Cardiac muscle cell (in vitro differentiated cells and primary cell): ENCODE measurements around the gene DUSP7. TPM values are rescaled to one million over a fixed set of nuclear protein-coding genes. Genes with fewer than 3 reads are reported as not detected.
A peak's percentile ranks its signal among the peaks of the same experiment; 100 is the strongest.

ENCODE experiments used
- DNase-seq, 2 donors: peaks; one replicate each; pipeline versions ENCODE4 v3.0.0 to v3.0.0-alpha.2; 2010 to 2017; ENCODE audit warnings: low read depth in 1 of 2, low spot score in 1 of 2
- H3K27ac ChIP-seq: fragments of 200-600 bp; sonication (generic); 2 replicates; pipeline ENCODE4 v1.5.1; 2016
- H3K27me3 ChIP-seq: fragments of 200-600 bp; sonication (generic); 2 replicates; pipeline ENCODE4 v1.6.0; 2016; ENCODE audit warnings: control low read depth
- H3K36me3 ChIP-seq: fragments of 200-600 bp; sonication (generic); 2 replicates; pipeline ENCODE4 v1.5.1; 2016; ENCODE audit warnings: control low read depth
- H3K4me1 ChIP-seq: fragments of 200-600 bp; sonication (generic); 2 replicates; pipeline ENCODE4 v1.8.1; 2017; ENCODE audit warnings: low read depth, mild to moderate bottlenecking, mixed run types
- H3K4me3 ChIP-seq: fragments of 200-600 bp; sonication (generic); 2 replicates; pipeline ENCODE4 v1.5.1; 2016; ENCODE audit warnings: mild to moderate bottlenecking
- H3K9me3 ChIP-seq: fragments of 200-600 bp; sonication (generic); 2 replicates; pipeline ENCODE4 v1.5.1; 2017; ENCODE audit warnings: low read depth, mild to moderate bottlenecking, control low read depth
- CTCF ChIP-seq: IDR thresholded peaks from 2 replicates; pipeline ENCODE4 v1.5.1; 2012; ENCODE audit warnings: low read depth, mild to moderate bottlenecking, low read length
- polyA plus RNA-seq: library from polyadenylated mRNA; unstranded; fragments of >200 nt; fragmentation: Nextera tagmentation; extraction: Ambion mirVana; gene quantifications from 2 replicates; pipeline ENCODE4 v1.2.1, GENCODE V29; 2016
- total RNA-seq: library from RNA; depleted of rRNA; stranded (reverse); fragments of >200 nt; gene quantifications from 2 replicates; pipeline ENCODE4 v1.2.3, GENCODE V29; 2016

The DUSP7 gene
- total and polyA plus RNA-seq, 2 experiments from 2014 or later = 7.1 to 39.5 TPM

GRCh38 chr3:52079958-52080357, 23.6 kb upstream of the DUSP7 start:
- Histone ChIP-seq H3K9me3 (no peaks in the 10 kb centered on the region), H3K4me1 (peaks cover 13% of the 10 kb centered on the region), H3K36me3 (no peaks in the 10 kb centered on the region), H3K27me3 (no peaks in the 10 kb centered on the region), H3K27ac (no peak overlapping the region), H3K4me3 (no peak overlapping the region)
- DNase-seq = no peak
- no peak for TF ChIP-seq CTCF

- Histone ChIP-seq H3K27ac (no peak overlapping the region), H3K9me3 (no peaks in the 10 kb centered on the region), H3K27me3 (no peaks in the 10 kb centered on the region), H3K36me3 (no peaks in the 10 kb centered on the region), H3K4me3 (no peak overlapping the region), H3K4me1 (peaks cover 13% of the 10 kb centered on the region)
- no peak for TF ChIP-seq CTCF
- no peak for DNase-seq
Observed at GRCh38 chr3:52078781-52079560, 22.6 kb upstream of the DUSP7 start.

GRCh38 chr3:52077925-52078324, 21.6 kb upstream of the DUSP7 start:
- DNase-seq = no peak
- Histone ChIP-seq H3K4me3 (no peak overlapping the region), H3K36me3 (no peaks in the 10 kb centered on the region), H3K4me1 (peaks cover 13% of the 10 kb centered on the region), H3K27ac (peak overlapping the region; percentile 66), H3K9me3 (no peaks in the 10 kb centered on the region), H3K27me3 (no peaks in the 10 kb centered on the region)
- no peak for TF ChIP-seq CTCF

GRCh38 chr3:52076896-52077780, 20.8 kb upstream of the DUSP7 start:
- Histone ChIP-seq H3K27me3 (no peaks in the 10 kb centered on the region), H3K27ac (peak overlapping the region; percentile 66)
- no peak for TF ChIP-seq CTCF

GRCh38 chr3:52073490-52073889, 17.1 kb upstream of the DUSP7 start:
- H3K36me3 ChIP-seq = no peaks in the 10 kb centered on the region
- no peak overlapping the region for H3K4me3 ChIP-seq
- H3K4me1 ChIP-seq = peaks cover 26% of the 10 kb centered on the region
- H3K9me3 ChIP-seq = no peaks in the 10 kb centered on the region
- H3K27ac ChIP-seq = no peak overlapping the region
- no peaks in the 10 kb centered on the region for H3K27me3 ChIP-seq
- DNase-seq = peak in 1 of 2 donors; percentile 37
- no peak for TF ChIP-seq CTCF

More at GRCh38 chr3:52076896-52077780, 20.8 kb upstream of the DUSP7 start:
- Histone ChIP-seq H3K4me1 (peaks cover 13% of the 10 kb centered on the region), H3K36me3 (no peaks in the 10 kb centered on the region), H3K4me3 (no peak overlapping the region), H3K9me3 (no peaks in the 10 kb centered on the region)
- peak in 1 of 2 donors; percentile 54 for DNase-seq
